NOMO-1 treated with dmso at 0.1 percent for 144 hours (cell line): ENCODE results near the gene CERS6.
"Not testable (repeated sequence)": the region's sequence is repeated elsewhere in the genome, so short reads cannot be mapped to it uniquely, and the experiment has no call there.

Experiments used
- DNase-seq: peaks from one replicate; lab custom pipeline; 2025; ENCODE audit not compliant: unreplicated experiment; lab: John Stamatoyannopoulos, UW

The CERS6 gene

DNA sequence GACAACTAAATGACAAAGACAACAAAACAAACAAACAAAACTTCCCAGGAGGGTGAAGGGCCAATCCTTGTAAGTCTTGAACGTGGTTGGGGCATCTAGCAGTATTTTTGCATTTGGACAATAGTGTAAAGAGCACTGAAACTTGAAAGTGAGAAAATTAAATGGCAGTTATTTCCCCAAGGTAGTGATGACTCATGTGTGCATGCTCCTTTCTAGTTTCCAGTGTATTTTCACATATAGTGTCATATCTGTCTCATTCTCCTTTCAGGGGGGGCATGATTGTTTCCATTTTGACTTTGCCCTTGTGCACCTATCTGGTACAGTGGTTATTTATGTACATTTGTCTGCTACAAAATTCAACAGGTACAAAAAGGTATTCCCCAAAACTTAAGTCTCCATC lies 39.5 kb downstream of the CERS6 start:
- DNase-seq, result no peak

DNA sequence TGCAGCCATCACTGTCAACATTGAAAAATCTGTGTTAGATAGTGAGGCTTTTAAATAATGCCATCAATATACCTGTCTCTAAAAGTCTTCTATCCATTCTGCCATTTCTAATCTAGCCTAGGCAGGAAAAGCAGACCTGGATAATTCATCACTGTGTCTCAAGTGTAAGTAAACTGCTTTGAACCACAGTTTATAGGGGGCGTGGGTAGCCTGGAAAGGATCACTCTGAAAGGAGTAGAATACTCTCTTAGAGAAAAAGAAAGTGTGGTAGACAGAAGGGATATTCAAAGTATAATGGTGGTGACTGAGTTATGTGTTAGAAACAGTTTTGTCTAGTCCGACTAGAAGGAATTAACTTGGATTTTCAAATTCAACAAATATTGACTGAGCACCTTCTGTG lies 40.8 kb downstream of the CERS6 start:
- no peak for DNase-seq

DNA sequence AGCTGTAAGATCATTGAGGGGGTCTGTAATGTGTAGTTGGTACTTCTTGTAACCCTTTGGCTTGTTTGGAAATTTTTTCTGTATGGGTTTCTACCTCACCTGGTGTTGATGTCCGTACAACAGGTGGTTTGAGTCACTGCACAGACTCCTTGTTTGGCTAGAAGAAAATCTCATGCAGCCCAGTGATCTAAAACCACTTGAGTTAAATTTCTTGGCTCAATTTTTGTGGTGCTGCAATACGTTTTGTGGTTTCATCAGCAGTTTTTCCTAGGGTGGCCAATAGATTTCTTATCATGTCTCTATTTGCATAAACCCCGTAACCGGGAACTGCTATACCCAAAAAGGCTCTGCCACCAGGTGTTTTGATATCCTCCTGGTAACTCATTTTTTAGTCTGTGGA lies 43.4 kb downstream of the CERS6 start:
- no peak for DNase-seq

DNA sequence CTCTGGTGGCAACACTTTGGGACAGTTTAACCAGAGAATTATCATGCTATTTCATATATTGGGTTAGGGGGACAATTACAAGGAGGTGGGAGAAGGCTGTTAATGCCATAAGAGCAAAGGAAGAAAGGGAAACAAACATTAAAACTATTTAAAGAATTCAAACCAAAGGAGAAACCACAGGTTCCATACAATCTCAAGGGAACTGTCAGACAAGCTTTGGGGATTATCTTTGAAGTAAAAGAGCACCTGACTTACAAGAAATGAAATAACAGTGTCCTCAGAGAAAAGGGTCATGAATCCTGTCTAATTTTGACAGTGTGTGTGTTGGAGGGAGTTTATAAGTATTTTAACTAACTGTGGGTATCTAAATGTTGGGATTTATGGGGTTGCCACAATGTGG lies 44.4 kb downstream of the CERS6 start:
- DNase-seq, result no peak

DNA sequence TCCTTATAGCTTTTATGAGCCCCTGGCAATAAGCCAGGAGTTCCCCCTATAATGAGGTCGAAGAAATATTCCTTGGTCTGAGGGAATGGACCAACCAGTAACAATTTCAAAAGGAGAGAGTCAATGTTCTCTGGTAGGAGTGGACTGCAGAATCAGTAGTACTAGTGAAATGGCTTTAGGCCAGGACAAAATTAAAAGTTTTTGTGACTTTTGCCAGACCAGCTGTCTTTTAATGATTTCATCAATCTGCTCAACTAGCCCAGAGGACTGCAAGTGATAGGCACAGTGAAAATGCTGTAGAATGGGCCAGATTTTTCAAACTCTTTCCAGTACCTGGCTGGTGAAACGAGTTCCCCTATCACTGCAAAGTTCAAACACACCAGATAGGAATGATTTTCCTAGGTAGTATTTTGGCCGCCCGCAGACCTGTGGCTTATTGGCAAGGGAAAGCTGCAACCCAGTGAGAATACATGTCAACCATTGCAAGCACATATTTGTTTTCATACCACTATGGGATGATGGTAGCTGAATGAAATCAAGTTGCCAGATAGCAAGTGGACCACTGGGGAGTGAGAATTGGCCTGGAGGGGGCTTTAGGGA lies 45.5 kb downstream of the CERS6 start:
- DNase-seq, result no peak

DNA sequence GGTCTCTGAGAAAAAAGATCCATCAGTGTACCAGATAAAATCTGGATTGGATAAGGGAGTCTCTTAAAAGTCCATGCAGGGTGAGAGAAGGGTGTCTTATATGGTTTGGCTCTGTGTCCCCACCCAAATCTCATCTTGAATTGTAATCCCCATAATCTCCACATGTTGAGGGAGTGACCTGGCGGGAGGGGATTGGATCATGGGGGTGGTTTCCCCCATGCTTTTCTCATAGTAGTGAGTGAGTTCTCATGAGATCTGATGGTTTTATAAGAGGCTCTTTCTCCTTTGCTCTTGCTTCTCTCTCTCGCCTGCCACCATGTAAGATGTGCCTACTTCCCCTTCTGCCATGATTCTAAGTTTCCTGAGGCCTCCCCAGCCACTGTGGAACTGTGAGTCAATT lies 46.8 kb downstream of the CERS6 start:
- not testable (repeated sequence) for DNase-seq

DNA sequence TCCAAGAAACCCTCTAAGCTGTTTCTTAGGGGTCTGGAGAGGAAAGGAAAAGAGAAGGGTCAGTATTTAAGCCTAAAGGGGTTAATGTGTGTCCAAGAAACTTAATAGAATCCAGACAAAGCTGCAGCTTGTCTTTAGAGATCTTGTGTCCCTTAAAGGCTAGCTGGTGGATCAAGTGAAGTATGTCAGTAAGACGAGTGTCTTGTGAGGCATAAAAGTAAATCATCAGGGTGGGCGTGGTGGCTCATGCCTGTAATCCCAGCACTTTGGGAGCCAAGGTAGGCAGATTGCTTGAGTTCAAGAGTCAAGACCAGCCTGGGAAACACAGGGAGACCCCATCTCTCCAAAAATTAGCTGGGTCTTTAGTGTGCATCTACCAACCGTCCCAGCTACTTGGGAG lies 47.8 kb downstream of the CERS6 start:
- DNase-seq, result no peak

DNA sequence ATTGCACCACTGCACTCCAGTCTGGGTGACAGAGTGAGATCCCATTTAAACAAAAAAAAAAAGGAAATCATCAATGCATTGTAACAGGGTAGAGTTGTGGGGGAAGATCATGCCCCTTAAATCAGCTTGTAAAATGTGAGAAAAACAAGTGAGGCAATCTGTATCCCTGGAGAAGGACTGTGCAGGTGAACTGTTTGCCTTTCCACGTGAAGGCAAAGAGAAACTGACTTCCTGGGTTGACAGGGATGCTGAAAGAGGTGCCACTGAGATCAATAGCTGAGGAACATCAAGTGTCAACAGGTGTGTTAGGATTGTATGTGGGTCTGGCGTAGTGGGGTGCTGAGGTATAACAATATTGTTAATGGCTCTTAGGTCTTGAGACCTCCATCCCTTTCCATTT lies 48.3 kb downstream of the CERS6 start:
- no peak for DNase-seq

DNA sequence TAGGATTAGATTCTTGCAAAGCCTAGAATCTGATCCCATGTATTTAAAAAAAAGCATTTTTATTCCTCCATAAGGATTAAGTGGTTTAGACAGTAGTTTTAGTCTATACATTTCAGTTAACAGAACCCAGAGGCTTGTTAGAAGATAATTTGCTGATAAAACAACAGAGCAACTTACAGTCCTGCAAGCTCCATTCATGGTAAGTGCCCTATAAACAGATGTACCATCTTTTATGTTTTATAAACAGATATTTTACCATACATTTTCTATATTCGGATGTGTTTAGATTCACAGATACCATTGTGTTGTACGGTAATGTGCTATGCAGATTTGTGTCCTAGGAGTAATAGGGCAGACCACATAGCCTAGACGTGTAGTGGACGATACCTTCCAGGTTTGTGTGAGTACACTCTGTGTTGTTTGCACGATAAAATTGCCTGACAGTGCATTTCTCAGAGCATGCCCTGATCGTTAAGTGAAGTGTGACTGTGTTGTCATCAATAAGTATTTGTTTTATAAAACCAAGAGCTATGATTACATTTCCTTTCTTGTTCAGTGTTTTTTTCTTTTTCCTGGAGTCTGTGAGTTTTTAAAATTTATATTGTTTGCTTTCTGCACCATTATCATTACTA lies 54.2 kb downstream of the CERS6 start:
- DNase-seq, result no peak

DNA sequence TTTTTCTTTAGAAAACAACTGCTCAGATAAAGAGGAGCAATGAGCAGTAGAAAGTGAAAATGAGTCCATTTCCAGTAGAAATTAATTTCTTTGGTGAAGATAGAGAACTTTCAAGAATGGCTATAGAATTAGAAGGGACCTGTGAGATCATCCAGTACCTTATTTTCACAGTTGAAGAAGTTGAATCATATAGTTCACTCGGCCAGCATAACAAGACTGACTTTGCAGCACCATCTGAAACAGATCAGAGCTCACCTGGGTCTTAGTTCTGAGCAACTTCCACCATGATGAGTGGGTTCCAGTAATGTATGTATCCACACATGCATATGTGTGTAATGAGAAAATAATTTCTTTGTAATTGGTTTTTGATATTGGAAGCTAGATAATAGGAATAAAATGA lies 58.6 kb downstream of the CERS6 start:
- DNase-seq, result no peak

DNA sequence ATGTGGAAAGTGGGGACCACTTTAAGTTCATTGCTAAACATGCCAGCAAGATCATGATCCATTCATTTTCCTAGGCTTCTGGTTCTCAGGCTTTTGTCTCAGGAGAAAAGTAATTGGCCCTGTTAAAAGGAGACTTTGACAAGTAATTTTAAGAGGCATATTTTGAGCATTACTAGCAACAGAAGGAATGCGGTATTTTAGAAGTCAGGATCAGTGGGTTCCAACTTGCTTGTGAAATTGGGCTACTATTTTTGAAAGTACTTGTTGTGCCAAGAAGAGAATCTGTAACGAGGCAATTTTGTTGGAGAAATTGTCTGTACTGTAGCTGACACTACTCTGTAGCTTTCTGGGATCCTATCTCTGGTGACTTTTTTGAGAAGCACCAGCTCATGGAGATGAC lies 59.4 kb downstream of the CERS6 start:
- no peak for DNase-seq

DNA sequence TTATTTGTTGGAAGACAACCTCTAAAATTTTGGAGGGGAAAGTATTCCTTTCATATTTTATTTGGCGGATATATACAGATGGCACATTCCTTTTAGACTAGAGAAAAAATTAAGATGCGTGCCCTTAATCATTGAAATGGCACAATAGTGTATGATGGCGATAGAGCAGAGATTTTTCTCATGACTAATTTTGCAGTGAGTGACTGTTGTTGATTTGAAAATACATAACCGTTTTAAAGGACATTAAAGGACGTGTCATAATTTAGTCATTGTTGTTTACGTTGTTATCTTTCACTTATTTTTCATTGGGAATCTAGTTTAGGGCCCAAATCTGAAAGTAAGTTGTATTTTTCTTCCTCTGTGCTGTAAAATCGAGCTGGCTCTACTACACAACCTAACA lies 61.7 kb downstream of the CERS6 start:
- DNase-seq, result no peak

DNA sequence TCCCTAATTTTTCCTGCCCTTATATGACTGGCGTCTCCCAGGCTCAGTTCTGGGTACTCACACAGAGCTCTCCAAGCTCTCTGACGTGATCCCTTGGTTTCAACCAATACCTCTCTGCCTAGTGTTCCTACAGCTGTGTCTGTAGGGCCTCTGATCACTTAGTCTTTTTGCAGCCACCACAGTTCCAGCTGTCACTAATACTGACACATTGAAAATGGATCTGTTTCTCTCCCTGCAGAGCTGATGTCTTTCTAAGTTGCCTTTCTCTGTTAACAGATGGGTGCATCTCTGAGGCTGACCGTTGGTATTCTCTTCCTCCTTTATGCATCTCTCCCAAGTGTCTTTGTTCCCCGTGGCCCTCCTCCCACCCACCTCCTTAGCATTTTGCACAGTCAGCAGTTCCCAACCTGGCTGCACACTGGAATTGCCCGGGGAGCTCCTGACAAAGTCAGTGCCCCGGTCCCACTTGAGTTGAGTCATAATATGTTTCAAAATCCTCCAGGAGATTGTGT lies 62.5 kb downstream of the CERS6 start:
- DNase-seq, result no peak

DNA sequence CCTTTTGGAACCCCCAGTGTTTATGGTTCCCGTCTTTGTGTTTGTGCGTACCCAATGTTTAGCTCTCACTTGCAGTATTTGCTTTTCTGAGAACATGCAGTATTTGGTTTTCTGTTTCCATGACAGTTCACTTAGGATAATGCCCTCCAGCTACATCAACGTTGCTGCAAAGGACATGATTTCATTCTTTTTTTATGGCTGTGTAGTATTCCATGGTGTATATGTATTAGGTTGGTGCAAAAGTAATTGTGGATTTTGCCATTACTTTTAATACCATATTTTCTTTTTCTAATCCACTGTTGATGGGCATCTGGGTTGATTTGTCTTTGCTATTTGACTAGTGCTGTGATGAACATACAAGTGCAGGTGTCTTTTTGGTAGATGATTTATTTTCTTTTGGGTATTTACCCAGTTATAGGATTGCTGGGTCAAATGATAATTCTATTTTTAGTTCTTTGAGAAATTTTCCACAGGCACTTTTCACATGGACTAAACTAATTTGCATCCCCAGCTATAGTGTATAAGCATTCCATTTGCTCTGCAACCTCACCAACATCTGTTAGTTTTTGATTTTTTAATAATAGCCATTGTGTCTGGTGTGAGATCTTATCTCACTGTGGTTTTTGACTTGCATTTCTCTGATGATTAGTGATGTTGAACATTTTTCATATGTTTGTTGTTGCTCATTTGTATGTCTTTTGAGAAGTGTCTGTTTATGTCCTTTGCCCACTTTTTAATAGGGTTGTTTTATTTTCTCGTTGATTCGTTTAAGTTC lies 63.6 kb downstream of the CERS6 start:
- no peak for DNase-seq

DNA sequence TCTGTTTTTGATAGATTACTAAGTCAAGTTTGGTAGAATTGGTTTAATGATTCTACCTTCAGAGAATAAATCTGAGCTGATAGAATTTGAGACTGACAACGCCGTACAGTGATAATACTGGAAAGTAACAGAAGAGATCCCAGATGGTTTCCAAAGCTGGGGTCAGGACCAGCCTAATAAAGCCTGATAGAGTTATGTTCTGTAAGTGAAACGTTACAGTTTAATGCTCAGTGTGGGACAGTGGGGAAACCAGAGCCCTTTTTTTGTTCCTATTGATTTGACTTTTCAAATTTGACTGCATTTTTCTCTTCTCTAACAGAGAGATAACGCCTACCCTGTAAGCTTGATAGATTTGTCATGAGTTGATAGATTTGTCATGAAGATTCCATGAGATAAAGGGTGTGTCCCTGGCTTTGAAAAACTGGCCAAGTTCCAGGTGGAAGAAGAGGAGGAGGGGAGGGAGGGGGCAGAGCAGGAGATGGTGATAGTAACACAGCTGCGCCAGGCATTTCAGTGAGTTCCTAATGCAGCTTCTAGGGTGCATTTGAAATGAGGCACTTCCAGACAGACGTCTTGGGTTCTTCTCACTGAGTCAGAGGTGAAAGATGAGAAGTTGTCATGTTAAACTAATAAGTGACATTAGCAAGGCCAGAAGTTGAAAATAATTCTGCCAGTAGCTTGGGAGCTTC lies 65.1 kb downstream of the CERS6 start:
- no peak for DNase-seq

DNA sequence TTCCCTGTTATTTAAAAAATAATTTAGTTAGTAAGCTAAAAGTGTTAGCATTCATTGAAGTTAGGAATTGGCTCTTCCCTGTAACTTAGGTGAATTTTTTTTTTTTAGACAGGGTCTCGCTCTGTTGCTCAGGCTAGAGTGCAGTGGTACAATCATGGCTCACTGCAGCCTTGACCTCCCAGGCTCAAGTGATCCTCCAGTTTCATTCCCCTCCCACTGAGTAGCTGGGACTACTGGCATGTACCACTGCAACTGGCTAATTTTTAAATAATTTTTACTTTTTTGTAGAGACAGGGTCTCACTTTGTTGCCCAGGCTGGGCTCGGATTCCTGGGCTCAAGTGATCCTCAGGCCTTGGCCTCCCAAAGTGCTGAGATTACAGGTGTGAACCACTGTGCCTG lies 66.4 kb downstream of the CERS6 start:
- no peak for DNase-seq

DNA sequence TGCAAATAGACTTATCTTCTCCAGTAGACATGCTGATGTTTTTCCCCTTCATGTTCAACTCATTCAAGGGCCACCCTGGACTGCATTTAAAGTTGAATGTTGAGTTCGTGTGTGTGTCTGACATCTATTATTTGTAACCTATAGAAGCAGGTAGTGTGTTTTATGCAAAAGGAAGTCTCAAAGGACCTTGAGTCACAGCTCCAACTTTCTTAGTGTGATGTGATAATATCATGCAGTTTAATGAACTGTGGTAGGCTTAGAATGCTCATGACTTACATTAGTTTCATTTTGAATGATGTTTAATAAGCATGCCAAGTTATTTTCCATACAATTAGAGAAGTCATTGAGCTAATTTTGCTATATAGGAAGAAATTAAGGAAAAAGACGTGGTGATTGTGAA lies 67.9 kb downstream of the CERS6 start:
- DNase-seq, result no peak

DNA sequence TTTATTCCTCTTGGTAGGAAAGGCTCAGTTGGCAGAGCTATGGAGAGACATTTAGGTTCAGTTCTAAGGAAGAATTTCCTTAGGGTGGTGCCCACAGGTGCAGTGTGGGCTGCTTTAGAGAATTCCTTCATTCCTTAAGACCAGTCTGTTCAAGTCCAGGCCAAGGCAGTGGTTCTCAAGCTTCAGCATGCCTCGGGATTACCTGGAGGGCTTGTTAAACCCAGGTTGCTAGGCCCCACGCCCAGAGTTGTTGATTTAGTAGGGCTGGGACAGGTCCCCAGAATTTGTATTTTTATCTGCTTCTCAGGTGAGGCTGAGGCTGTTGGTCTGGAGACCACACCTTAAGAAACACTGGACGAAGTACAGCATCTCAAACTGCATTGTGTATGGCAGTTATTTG lies 68.9 kb downstream of the CERS6 start:
- no peak for DNase-seq

DNA sequence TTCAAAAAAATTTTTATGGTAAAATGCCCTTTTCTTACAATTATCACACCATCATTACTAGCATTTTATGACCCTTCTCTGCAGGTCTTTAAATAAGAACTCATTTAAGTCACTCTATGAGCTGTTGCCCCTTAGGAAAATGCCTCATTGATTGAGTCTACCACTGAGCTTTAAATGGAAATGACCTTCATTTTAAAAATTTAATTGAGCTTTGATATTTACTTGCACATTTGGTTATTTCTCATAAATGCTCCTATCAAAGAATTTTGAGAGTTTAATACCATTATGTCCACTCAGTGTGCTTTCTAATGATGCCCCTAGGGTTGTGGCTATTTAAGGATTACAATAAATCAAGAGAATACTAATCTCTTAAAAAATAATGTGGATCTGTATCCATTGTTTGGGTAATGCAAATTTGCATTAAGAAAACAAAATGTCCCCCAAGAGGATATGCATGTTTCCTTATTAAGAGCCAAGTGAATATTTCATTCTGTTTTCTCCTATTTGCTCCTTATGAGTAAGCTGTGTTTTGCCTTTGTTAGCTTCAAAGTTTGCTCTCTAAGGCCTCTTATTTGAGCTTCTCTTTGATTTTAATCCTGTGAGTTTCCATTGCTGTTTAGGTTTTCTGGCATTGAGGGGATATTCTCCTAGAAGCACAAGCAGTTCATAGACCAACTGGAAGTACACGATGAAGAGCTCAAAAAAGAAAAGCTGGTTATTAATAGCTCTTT lies 69.8 kb downstream of the CERS6 start:
- DNase-seq, result no peak

DNA sequence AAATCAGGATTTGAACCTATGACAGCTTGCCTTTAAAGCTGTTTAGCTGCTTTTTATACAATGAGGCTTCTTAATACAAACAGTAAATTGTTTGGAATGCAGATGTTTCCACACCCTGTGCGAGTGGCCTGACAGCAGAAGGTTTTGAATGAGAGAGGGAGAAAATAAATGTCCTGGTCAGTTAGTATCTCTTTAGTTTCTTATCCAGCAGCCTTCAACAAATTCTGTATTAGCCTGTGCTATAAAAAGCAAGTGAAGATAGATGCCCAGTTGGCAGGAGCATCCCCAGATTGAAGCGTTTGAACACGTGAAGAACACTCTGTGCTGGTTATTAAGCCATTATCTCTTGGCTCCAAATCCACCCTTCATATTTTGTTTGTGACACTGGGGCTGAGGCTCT lies 70.6 kb downstream of the CERS6 start:
- no peak for DNase-seq

DNA sequence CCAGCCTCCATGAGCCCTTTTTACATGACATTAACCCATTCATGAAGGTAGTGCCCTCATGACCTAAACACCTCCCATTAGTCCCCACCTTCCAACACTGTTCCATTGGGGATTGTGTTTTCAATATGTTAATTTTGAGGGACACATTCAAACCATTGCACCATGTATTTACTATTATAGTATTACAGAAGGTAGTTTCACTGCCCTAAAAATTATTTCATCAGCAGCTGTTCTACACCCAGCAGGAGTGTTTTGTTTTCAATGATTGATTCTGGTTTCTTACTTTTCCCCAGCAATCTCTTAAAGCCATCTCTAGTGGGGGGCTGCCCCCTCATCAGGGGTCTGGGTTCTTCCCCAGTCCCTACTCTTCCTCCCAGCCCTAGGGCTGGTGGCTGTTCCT lies 71.9 kb downstream of the CERS6 start:
- no peak for DNase-seq
